H1 (cell line): Measurements from ENCODE around the gene YAP1. TPM values are rescaled to one million over a fixed set of nuclear protein-coding genes. Genes with fewer than 3 reads are reported as not detected.

Experiments used
- ATF3 ChIP-seq: IDR thresholded peaks from 2 replicates; pipeline ENCODE4 v1.6.1; 2011; ENCODE audit warnings: low read depth, mild to moderate bottlenecking, low read length; ENCODE audit not compliant: insufficient read depth
- GABPA ChIP-seq: IDR thresholded peaks from 2 replicates; pipeline ENCODE4 v1.6.1; 2011; ENCODE audit warnings: mild to moderate bottlenecking, low read length, moderate library complexity, borderline replicate concordance; ENCODE audit not compliant: insufficient read depth
- JUN ChIP-seq: IDR thresholded peaks from 2 replicates; pipeline ENCODE4 v1.6.1; 2011; ENCODE audit warnings: low read depth, mild to moderate bottlenecking, improper control_type of control experiment, low read length
- POLR2AphosphoS5 ChIP-seq: IDR thresholded peaks from 2 replicates; pipeline ENCODE4 v1.6.1; 2011; ENCODE audit warnings: low read depth, low read length
- RXRA ChIP-seq: IDR thresholded peaks from 2 replicates; pipeline ENCODE4 v1.6.1; 2011; ENCODE audit warnings: low read depth, mild to moderate bottlenecking, low read length, moderate library complexity; ENCODE audit not compliant: insufficient read depth
- SIX5 ChIP-seq: IDR thresholded peaks from 2 replicates; pipeline ENCODE4 v1.6.1; 2011; ENCODE audit warnings: mild to moderate bottlenecking, low read depth, low read length
- SRF ChIP-seq: IDR thresholded peaks from 2 replicates; pipeline ENCODE4 v1.6.1; 2011; ENCODE audit warnings: mild to moderate bottlenecking, low read depth, low read length, moderate library complexity
- TEAD4 ChIP-seq: IDR thresholded peaks from 2 replicates; pipeline ENCODE4 v1.6.1; 2012; ENCODE audit warnings: low read depth, low read length, inconsistent platforms, mixed read lengths
- polyA plus RNA-seq, 7 experiments: library from polyadenylated mRNA; depleted of rRNA in 3 of 7; stranded (reverse) in 5 of 7; unstranded in 2 of 7; fragments of >200 nt in 5 of 7; fragments of 200-250 nt in 2 of 7; gene quantifications; 1 replicate in 5 of 7; 2 replicates in 1 of 7; 4 replicates in 1 of 7; pipeline versions ENCODE4 v1.2.1 to v1.2.3, GENCODE V29; 2011 to 2013; ENCODE audit warnings: missing spikeins in 2 of 7, mixed read lengths in 2 of 7
- total RNA-seq: library from RNA; stranded (reverse); fragmentation: NEBNext Ultra II Directional; extraction: Animal tissue kit (Norgen Biotek cat#: 25700); gene quantifications from 2 replicates; pipeline ENCODE4 v1.2.1, GENCODE V29; 2021

Gene YAP1
- total and polyA plus RNA-seq, 2 of the 8 experiments (the other 6 are each of a cell fraction or from before 2014, with no cell fraction given), result 62.0 to 108 TPM

DNA sequence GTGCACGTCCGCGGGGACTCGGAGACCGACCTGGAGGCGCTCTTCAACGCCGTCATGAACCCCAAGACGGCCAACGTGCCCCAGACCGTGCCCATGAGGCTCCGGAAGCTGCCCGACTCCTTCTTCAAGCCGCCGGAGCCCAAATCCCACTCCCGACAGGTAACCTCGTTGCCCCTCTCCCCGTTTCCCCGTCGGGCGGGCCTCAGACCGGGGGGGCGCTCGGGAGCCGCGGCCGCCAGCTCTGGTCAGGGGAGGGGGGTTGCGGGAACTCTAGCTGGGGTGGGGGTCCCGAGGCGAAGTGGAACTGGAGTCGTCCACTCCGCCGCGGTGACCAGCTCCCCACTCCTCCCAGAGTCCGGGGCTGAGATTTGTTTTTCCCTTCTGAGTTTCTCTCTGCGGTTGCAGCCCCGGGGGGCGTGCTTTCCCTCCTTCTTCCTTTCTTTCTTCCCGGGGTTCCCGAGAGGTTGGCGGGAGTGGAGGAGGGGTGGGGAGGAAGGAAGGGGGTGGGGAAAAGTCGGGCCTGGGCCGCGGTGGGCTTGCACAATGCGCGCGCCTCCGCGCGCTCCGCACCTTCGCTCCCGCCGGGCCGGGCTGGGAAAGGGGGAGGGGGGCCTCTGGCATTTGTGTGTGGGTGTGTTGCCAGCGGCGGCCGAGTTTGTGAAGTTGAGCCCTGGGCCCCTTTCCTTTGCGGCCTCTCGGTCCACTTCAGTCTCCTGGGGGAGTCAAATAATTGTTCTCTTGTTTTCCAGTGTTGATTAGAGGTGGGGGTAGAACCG lies 952 bp downstream of the YAP1 start (continued):
- TF ChIP-seq GABPA, result no peak
- TF ChIP-seq ATF3, result no peak
- no peak for TF ChIP-seq JUN
- no peak for TF ChIP-seq SRF
- no peak; the same call in none of the 2 replicates for TF ChIP-seq TEAD4
- no peak for TF ChIP-seq RXRA
- no peak for TF ChIP-seq SIX5
- TF ChIP-seq POLR2AphosphoS5, result peak; percentile 92
